Stimulated activated CD4-positive, alpha-beta T cell treated with anti-CD3 and anti-CD28 coated beads, Interleukin-4, amount 100 ng/mL, for 48 hours (primary cell): ENCODE measurements around the gene STK39.

Source experiments
- DNase-seq, 2 donors: peaks; one replicate each; pipeline ENCODE4 v3.0.0-alpha.2; 2020; ENCODE audit warnings: low read depth in 2 of 2

The STK39 gene

GRCh38 chr2:168243061-168243460, 4.3 kb downstream of the STK39 start:
- no peak for DNase-seq

GRCh38 chr2:168241746-168242145, 5.6 kb downstream of the STK39 start:
- no peak for DNase-seq

- no peak for DNase-seq
Observed at GRCh38 chr2:168241208-168241607, 6.2 kb downstream of the STK39 start.

- no peak for DNase-seq
Observed at GRCh38 chr2:168239281-168239680, 8.1 kb downstream of the STK39 start.

- no peak for DNase-seq
Observed at GRCh38 chr2:168237741-168238140, 9.7 kb downstream of the STK39 start.

GRCh38 chr2:168234407-168235085, 12.8 kb downstream of the STK39 start:
- no peak for DNase-seq

GRCh38 chr2:168233726-168234406, 13.5 kb downstream of the STK39 start:
- no peak for DNase-seq

GRCh38 chr2:168233166-168233565, 14.2 kb downstream of the STK39 start:
- DNase-seq = no peak

GRCh38 chr2:168231609-168232241, 15.7 kb downstream of the STK39 start:
- DNase-seq = no peak

GRCh38 chr2:168230389-168230788, 17.0 kb downstream of the STK39 start:
- DNase-seq = no peak

GRCh38 chr2:168224346-168224745, 23.0 kb downstream of the STK39 start:
- no peak for DNase-seq

GRCh38 chr2:168222088-168222487, 25.3 kb downstream of the STK39 start:
- no peak for DNase-seq

- no peak for DNase-seq
Observed at GRCh38 chr2:168220965-168221819, 26.2 kb downstream of the STK39 start.

GRCh38 chr2:168217920-168218319, 29.5 kb downstream of the STK39 start:
- no peak for DNase-seq

GRCh38 chr2:168216351-168217005, 30.9 kb downstream of the STK39 start:
- no peak for DNase-seq

GRCh38 chr2:168215813-168216212, 31.6 kb downstream of the STK39 start:
- no peak for DNase-seq

- DNase-seq = no peak
Observed at GRCh38 chr2:168212866-168213265, 34.5 kb downstream of the STK39 start.

GRCh38 chr2:168212167-168212566, 35.2 kb downstream of the STK39 start:
- no peak for DNase-seq

GRCh38 chr2:168211664-168212163, 35.7 kb downstream of the STK39 start:
- DNase-seq = peak in 1 of 2 donors; percentile 26

- DNase-seq = no peak
Observed at GRCh38 chr2:168210895-168211570, 36.4 kb downstream of the STK39 start.
